Activated CD4-positive, alpha-beta T cell treated with anti-CD3 and anti-CD28 coated beads for 36 hours (primary cell): ENCODE measurements around the gene ZSCAN25. TPM values are rescaled to one million over a fixed set of nuclear protein-coding genes. Genes with fewer than 3 reads are reported as not detected.

ENCODE experiments used
- ATAC-seq: fragments of 200-7000 bp; cut with Tn5 transposase; one replicate; pipeline ENCODE4 v1.10.0; 2021; ENCODE audit warnings: mild to moderate bottlenecking, moderate library complexity
- CTCF ChIA-PET: fragments of 350-600 bp; sonication (Branson Sonifier 250); formaldehyde crosslinking; loops from one replicate; lab custom pipeline; 2021; ENCODE audit warnings: antibody characterized with exemption; lab: Charles Lee
- POLR2A ChIA-PET: fragments of 350-600 bp; sonication (Branson Sonifier 250); formaldehyde crosslinking; loops from one replicate; lab custom pipeline; 2021; ENCODE audit warnings: antibody characterized with exemption, inconsistent platforms; lab: Charles Lee
- DNase-seq: peaks from one replicate; pipeline ENCODE4 v3.0.0-alpha.2; 2020
- H3K27ac Mint-ChIP-seq: one replicate; pipeline ENCODE4 v1.8.0; 2021; ENCODE audit warnings: mixed read lengths
- H3K27me3 Mint-ChIP-seq: one replicate; pipeline ENCODE4 v1.8.0; 2021; ENCODE audit warnings: mixed read lengths
- H3K36me3 Mint-ChIP-seq: one replicate; pipeline ENCODE4 v1.8.0; 2021; ENCODE audit warnings: low read depth, mixed read lengths
- H3K4me1 Mint-ChIP-seq: one replicate; pipeline ENCODE4 v1.8.0; 2021; ENCODE audit warnings: mixed read lengths
- H3K4me3 Mint-ChIP-seq: one replicate; pipeline ENCODE4 v1.8.0; 2021; ENCODE audit warnings: mild to moderate bottlenecking, moderate library complexity, mixed read lengths
- H3K9me3 Mint-ChIP-seq: one replicate; pipeline ENCODE4 v1.8.0; 2021; ENCODE audit warnings: low read depth, mixed read lengths
- intact Hi-C, 2 experiments: fragments of 100-400 bp; cut with DNase I in 1 of 2; cut with micrococcal nuclease in 1 of 2; formaldehyde crosslinking; loops; one replicate each; pipeline versions ENCODE4 v1.14.2 to v1.15.1; 2022 to 2024; cut with DNase I, micrococcal nuclease
- total RNA-seq, 2 experiments: library from RNA; stranded (reverse); gene quantifications; one replicate each; pipeline ENCODE4 v1.2.3, GENCODE V29; 2021

The ZSCAN25 gene
- total RNA-seq, 2 experiments from 2014 or later: 20.5 to 25.2 TPM

GRCh38 chr7:99596408-99596955 lies 20.3 kb upstream of the ZSCAN25 start:
- H3K4me1 Mint-ChIP-seq: no peaks in the 10 kb centered on the region
- H3K27ac Mint-ChIP-seq: no peak overlapping the region
- DNase-seq: no peak
- H3K36me3 Mint-ChIP-seq: no peaks in the 10 kb centered on the region
- CTCF ChIA-PET: no interaction called here
- no peaks in the 10 kb centered on the region for H3K27me3 Mint-ChIP-seq
- no peak overlapping the region for H3K4me3 Mint-ChIP-seq
- H3K9me3 Mint-ChIP-seq: no peaks in the 10 kb centered on the region
- ATAC-seq: no peak
- POLR2A ChIA-PET: no interaction called here
- intact Hi-C loops: no loop called here

GRCh38 chr7:99597762-99598501 lies 18.8 kb upstream of the ZSCAN25 start, which contains the start of gene TMEM225B:
TMEM225B (plus strand) TSS chr7:99598267; CDS start chr7:99604389, 6,122 bp downstream.
- Mint-ChIP-seq H3K9me3 (no peaks in the 10 kb centered on the region), H3K4me1 (no peaks in the 10 kb centered on the region), H3K27ac (no peak within 1 kb of the TSS), H3K27me3 (no peaks in the 10 kb centered on the region), H3K4me3 (no peak within 1 kb of the TSS), H3K36me3 (no peaks in the 10 kb centered on the region)
- intact Hi-C loops: no loop called here
- ChIA-PET POLR2A (interaction anchor here (0.6 kb wide), 1 partner anchor 579 kb away, joined by 3 read pairs; the partner anchor contains the start of gene GPC2), CTCF (interaction anchor here (0.5 to 1.0 kb wide), 2 partner anchors 17 to 40 kb away, joined by 3 read pairs; no protein-coding TSS in a partner anchor)
- peak; percentile 67 for DNase-seq
- ATAC-seq: peak; percentile 10

GRCh38 chr7:99599836-99600235 lies 16.9 kb upstream of the ZSCAN25 start:
- Mint-ChIP-seq H3K27me3 (no peaks in the 10 kb centered on the region), H3K27ac (no peak overlapping the region), H3K4me1 (no peaks in the 10 kb centered on the region), H3K36me3 (no peaks in the 10 kb centered on the region), H3K9me3 (no peaks in the 10 kb centered on the region), H3K4me3 (no peak overlapping the region)
- intact Hi-C loops: no loop called here
- POLR2A ChIA-PET: no interaction called here
- ATAC-seq (no peak), DNase-seq (no peak)
- CTCF ChIA-PET: no interaction called here

- H3K27ac Mint-ChIP-seq: no peak overlapping the region
- ChIA-PET CTCF (no interaction called here), POLR2A (no interaction called here)
- no peaks in the 10 kb centered on the region for H3K9me3 Mint-ChIP-seq
- no peaks in the 10 kb centered on the region for H3K36me3 Mint-ChIP-seq
- H3K27me3 Mint-ChIP-seq: no peaks in the 10 kb centered on the region
- H3K4me1 Mint-ChIP-seq: no peaks in the 10 kb centered on the region
- ATAC-seq (no peak), DNase-seq (no peak)
- no peak overlapping the region for H3K4me3 Mint-ChIP-seq
- intact Hi-C loops: no loop called here
Observed at GRCh38 chr7:99601656-99602310, 15.0 kb upstream of the ZSCAN25 start.

GRCh38 chr7:99605527-99605926 lies 11.2 kb upstream of the ZSCAN25 start:
- ChIA-PET POLR2A (no interaction called here), CTCF (no interaction called here)
- no peak overlapping the region for H3K4me3 Mint-ChIP-seq

GRCh38 chr7:99606531-99606930 lies 10.2 kb upstream of the ZSCAN25 start:
- ATAC-seq: no peak
- no peaks in the 10 kb centered on the region for H3K36me3 Mint-ChIP-seq
- H3K27me3 Mint-ChIP-seq: no peaks in the 10 kb centered on the region
- H3K4me1 Mint-ChIP-seq: no peaks in the 10 kb centered on the region
- intact Hi-C loops: no loop called here
- no peak overlapping the region for H3K27ac Mint-ChIP-seq
- no peak for DNase-seq
- ChIA-PET POLR2A (no interaction called here), CTCF (no interaction called here)
- H3K4me3 Mint-ChIP-seq: no peak overlapping the region
- no peaks in the 10 kb centered on the region for H3K9me3 Mint-ChIP-seq

More at GRCh38 chr7:99605527-99605926, 11.2 kb upstream of the ZSCAN25 start:
- Mint-ChIP-seq H3K4me1 (no peaks in the 10 kb centered on the region), H3K9me3 (no peaks in the 10 kb centered on the region), H3K36me3 (no peaks in the 10 kb centered on the region), H3K27ac (no peak overlapping the region), H3K27me3 (no peaks in the 10 kb centered on the region)
- intact Hi-C loops: no loop called here
- no peak for ATAC-seq
- no peak for DNase-seq

GRCh38 chr7:99607548-99607947 lies 9.2 kb upstream of the ZSCAN25 start:
- H3K27me3 Mint-ChIP-seq: no peaks in the 10 kb centered on the region
- CTCF ChIA-PET: no interaction called here
- H3K27ac Mint-ChIP-seq: no peak overlapping the region
- ATAC-seq: no peak
- H3K9me3 Mint-ChIP-seq: no peaks in the 10 kb centered on the region
- intact Hi-C loops: no loop called here
- H3K36me3 Mint-ChIP-seq: no peaks in the 10 kb centered on the region
- no peaks in the 10 kb centered on the region for H3K4me1 Mint-ChIP-seq
- POLR2A ChIA-PET: no interaction called here
- no peak for DNase-seq
- no peak overlapping the region for H3K4me3 Mint-ChIP-seq

GRCh38 chr7:99614495-99614894 lies 2.3 kb upstream of the ZSCAN25 start:
- ATAC-seq: no peak
- POLR2A ChIA-PET: interaction anchor here (0.8 kb wide), 1 partner anchor 52 kb away, joined by 3 read pairs; no protein-coding TSS in a partner anchor
- DNase-seq: no peak
- H3K4me1 Mint-ChIP-seq: peaks cover 32% of the 10 kb centered on the region
- peaks cover 19% of the 10 kb centered on the region for H3K36me3 Mint-ChIP-seq
- no peaks in the 10 kb centered on the region for H3K9me3 Mint-ChIP-seq
- H3K4me3 Mint-ChIP-seq: no peak overlapping the region
- CTCF ChIA-PET: interaction anchor here (1.3 kb wide), 1 partner anchor 37 kb away, joined by 4 read pairs; no protein-coding TSS in a partner anchor
- intact Hi-C loops: loop anchor here (10.0 kb wide), 2 partner anchors 110 to 470 kb away; partner anchors contain the start of genes COPS6 (in 1 of the 2), ZKSCAN5 (in 1 of the 2), ZNF3 (in 1 of the 2) and ZNF394 (in 1 of the 2)
- H3K27ac Mint-ChIP-seq: no peak overlapping the region
- no peaks in the 10 kb centered on the region for H3K27me3 Mint-ChIP-seq

GRCh38 chr7:99615989-99616358 lies 772 bp upstream of the ZSCAN25 start:
- intact Hi-C loops: loop anchor here (1.0 to 10.0 kb wide), 10 partner anchors 35 to 469 kb away; partner anchors contain the start of genes ZKSCAN5 (in 2 of the 2), ZNF394 (in 2 of the 2), ZNF655 (in 2 of the 2) and COPS6 (in 1 of the 2)
- Mint-ChIP-seq H3K27ac (peak overlapping the region; percentile 96), H3K9me3 (no peaks in the 10 kb centered on the region), H3K36me3 (peaks cover 32% of the 10 kb centered on the region), H3K27me3 (no peaks in the 10 kb centered on the region), H3K4me3 (peak overlapping the region; percentile 92), H3K4me1 (peaks cover 38% of the 10 kb centered on the region)
- ATAC-seq: peak; percentile 10
- ChIA-PET POLR2A (interaction anchor here (1.3 kb wide), 1 partner anchor 111 kb away, joined by 4 read pairs; the partner anchor contains the start of gene ZKSCAN5), CTCF (interaction anchor here (0.8 to 2.6 kb wide), 5 partner anchors 8 to 435 kb away, joined by 3 to 7 read pairs (median 4); no protein-coding TSS in a partner anchor)
- no peak for DNase-seq

- Mint-ChIP-seq H3K4me3 (peak overlapping the region; percentile 92), H3K9me3 (no peaks in the 10 kb centered on the region), H3K4me1 (peaks cover 49% of the 10 kb centered on the region), H3K36me3 (peaks cover 44% of the 10 kb centered on the region), H3K27me3 (no peaks in the 10 kb centered on the region), H3K27ac (peak overlapping the region; percentile 96)
- ChIA-PET POLR2A (interaction anchor here (0.6 to 1.3 kb wide), 3 partner anchors 14 to 216 kb away, joined by 3 to 6 read pairs (median 4); partner anchors contain the start of gene ZKSCAN5), CTCF (interaction anchor here (0.8 to 2.6 kb wide), 4 partner anchors 15 to 235 kb away, joined by 3 to 7 read pairs (median 4); no protein-coding TSS in a partner anchor)
- ATAC-seq: no peak
- intact Hi-C loops: loop anchor here (2.0 to 10.0 kb wide), 5 partner anchors 36 to 468 kb away; partner anchors contain the start of genes COPS6 (in 1 of the 2), ZKSCAN1 (in 1 of the 2), ZKSCAN5 (in 1 of the 2) and ZNF3 (in 1 of the 2)
- no peak for DNase-seq
Observed at GRCh38 chr7:99617192-99617781, 541 bp downstream of the ZSCAN25 start.
